ENCODE data around the gene SYT1.

SYT1 gene

DNA sequence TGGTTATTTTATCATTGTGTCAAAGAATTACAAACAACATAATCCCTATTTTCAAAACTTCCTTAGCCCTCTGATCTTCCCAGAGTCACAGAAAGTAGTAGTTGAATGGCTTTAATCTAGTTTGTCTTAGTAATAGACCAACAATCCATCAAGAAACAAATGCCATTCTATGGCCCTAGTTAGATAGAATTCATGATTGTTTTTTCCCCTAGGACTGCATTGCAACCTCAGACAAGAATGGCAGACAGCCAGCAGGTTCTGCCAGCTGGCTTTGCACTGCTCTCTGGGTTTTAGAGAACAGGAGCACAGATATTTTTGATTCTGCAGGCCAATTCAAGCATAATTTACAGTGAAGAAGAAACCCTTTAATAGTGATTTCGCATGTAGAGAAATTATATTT lies 33.8 kb downstream of the SYT1 start:
- DNase-seq: no peak

DNA sequence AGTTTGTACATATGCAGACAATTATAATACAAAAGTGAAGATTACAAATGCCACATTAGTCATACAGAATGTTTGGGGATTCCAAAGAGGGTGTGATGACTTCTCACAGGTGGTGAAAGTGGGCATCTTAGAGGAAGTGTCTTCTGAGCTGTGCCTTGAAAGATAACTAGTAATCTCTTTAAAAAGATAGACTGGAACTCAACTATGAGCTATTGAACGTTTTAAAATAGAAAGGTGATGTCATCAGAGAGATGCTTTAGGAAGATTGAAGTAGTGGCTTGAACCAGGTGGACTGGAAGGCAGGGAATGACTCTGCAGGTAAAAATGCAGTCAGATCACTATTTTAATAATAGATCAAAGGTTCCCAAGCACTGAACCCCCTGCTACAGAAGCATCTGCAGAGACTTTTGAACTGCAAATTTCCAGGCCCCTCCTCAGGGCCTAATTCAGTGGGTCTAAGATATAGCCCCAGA lies 50.3 kb downstream of the SYT1 start:
- DNase-seq: no peak

- no peak for DNase-seq
Measured at GRCh38 chr12:78916845-78917480, 52.4 kb downstream of the SYT1 start.

- DNase-seq: no peak
Measured at GRCh38 chr12:78917513-78917912, 52.9 kb downstream of the SYT1 start.

DNA sequence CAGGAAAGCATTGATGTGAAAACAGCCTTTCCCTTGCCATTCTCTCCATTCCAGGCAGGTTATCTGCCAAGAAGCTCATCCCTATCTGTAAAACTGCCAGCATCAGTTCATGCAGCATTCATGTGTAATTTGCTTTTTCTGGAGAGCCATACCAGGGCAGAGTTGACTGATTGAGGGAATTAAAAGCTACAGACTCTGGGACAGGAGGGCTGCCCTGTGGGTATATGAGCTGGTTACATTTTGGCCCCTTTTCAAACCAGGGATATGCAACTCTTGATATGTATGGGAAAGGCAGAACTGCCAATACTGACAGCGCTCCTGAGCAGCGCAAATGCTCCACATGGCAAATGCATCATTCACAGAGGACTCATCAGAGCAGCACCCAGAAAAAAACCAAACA lies 53.7 kb downstream of the SYT1 start:
- DNase-seq: no peak

DNA sequence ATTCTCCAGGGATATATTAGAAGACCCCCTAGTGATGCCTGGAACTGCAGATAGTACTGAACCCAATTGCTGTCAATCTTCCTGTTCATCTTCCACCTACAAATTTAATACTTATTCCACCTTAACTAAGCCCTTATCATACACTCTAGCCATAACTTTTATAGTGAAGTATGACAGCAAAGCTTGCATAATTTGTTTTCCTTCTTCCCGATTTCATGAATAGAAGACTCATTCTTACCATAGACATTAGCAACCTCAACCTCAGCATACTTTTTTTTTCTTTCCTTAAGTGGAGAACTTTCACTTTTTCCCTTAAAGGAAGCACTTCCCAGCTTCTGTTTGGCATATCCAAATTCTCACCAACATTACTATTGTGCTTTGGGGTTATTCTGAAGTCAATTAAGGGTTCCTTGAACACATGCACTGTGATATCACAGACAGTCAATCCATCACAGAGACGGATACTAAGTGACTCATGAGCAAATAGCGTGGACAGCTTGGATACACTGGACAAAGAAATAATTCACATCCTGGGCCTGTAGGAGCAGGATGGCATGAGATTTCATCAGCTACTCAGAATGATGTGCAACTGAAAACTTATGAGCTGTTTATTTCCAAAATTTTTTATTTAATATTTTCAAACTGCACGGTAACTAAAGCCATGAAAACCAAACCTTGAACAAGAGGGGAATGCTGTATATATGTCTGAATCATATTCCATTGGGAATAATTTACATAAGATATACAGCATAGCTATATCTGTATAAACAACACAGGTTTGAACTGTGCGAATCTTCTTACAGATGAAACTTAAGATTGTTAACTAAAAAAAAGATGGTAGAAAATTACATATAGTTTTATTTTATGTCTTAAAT lies 63.9 kb downstream of the SYT1 start:
- no peak for DNase-seq

- no peak for DNase-seq
Measured at GRCh38 chr12:78929075-78929418, 64.5 kb downstream of the SYT1 start.

- no peak for DNase-seq
Measured at GRCh38 chr12:78931466-78931990, 67.0 kb downstream of the SYT1 start.

DNA sequence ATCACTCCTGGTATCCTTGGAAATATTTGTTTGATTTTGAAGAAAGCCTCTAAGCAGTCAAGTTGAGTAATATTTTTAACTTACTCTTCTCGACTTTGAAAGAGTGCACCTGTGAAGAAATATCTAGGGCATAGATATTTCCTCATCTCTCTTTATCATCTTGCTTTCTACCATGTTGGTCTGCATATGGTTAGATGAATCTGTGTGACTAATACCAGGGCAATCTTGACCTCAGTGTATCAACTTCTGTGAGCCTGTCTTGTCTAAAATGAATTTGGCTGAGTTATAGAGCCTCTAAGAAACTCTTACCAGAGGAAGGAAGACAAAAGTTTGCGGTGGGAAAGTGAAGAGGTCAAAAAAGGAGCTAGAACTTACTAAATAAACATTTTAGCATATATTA lies 68.4 kb downstream of the SYT1 start:
- no peak for DNase-seq

DNA sequence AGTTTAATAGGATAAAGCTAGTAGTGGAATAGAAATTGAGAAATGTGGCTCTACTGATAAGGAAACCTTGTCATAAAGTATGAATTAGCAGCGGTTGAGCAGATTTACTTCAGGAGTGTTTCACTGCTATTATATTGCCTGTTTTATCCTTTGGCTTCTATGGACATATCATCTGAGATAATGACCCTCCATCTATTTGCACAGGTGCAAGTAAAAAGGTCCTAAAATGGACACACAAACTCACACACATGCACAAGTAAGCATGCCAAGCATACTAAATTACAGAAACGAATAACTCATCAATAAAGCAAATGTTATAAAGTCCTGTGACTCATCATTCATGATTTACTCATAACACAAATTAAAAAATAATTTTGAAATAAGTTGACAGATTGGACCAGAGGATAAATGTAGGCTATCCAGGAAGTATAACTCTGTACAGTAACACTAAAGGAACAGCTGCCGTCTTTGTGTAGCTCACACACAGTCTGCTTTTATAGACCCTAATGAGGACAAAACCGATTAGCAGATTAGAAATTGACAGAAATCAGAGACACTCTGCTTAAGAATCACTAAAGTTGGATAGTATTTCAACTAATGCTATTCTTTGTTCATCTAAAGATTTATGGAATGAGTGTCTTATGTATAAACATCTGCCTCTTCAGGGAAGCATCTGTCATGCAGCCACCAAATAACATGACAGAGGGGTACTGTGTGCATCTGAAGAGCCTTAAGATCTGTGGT lies 73.9 kb downstream of the SYT1 start:
- DNase-seq: no peak

GRCh38 chr12:78949532-78949931 lies 85.0 kb downstream of the SYT1 start:
- no peak for DNase-seq

GRCh38 chr12:78951803-78952551 lies 87.4 kb downstream of the SYT1 start:
- no peak for DNase-seq

GRCh38 chr12:78952552-78952929 lies 88.0 kb downstream of the SYT1 start:
- DNase-seq: no peak

DNA sequence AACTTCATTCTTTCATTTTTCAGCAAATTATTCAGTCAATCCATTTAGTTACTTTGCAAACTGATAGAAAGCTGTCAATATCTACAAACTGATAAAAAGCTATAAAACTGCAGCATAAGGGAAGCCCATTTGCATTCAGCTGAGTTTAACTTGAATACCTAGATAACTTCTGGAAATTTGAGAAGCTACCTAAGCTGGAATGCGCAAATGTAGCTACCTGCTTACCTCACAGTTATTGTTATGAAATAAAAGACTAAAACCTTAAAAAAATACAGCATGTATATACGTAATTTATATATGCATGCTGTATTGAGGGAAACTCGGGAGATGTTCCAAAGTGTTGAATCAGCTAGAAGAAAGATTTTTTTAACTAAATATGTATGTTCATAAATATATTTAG lies 94.4 kb downstream of the SYT1 start:
- no peak for DNase-seq

DNA sequence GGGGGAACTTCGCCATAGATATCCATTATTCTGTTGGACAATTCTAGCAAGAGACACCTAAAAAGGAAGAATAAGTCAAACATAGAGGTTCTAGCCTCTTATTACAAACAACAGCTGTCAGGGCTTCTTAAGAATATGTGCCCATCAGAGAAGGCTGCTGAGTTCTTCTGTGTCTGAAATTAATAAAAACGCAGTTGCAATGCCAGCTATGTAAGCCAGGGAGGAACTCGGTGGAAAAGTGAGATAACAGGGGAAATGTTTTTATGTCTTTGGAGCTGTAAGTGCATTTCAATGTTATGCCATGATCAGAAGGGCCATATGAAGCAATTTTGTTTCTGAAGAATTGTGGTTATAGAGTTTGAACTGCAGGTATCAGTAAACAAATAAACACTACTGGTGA lies 95.0 kb downstream of the SYT1 start:
- no peak for DNase-seq

DNA sequence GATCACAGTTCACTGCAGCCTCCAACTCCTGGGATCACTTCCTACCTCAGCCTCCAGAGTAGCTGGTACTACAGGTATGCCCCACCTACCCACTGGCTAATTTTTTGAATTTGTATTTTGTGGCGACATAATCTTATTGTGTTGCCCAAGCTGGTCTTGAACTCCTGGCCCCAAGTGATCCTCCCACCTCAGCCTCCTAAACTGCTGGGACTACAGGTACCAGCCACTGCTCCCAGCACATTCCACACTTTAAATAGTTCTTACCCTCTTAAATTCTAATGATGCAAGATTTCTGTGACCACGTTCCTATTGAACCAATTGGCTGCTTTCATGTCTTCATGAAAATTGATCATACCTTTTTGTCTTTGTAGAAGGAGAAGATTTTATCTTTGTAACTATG lies 96.6 kb downstream of the SYT1 start:
- no peak for DNase-seq

- no peak for DNase-seq
Measured at GRCh38 chr12:78963439-78964227, 99.1 kb downstream of the SYT1 start.

GRCh38 chr12:78964521-78964920 lies 99.9 kb downstream of the SYT1 start:
- no peak for DNase-seq

DNA sequence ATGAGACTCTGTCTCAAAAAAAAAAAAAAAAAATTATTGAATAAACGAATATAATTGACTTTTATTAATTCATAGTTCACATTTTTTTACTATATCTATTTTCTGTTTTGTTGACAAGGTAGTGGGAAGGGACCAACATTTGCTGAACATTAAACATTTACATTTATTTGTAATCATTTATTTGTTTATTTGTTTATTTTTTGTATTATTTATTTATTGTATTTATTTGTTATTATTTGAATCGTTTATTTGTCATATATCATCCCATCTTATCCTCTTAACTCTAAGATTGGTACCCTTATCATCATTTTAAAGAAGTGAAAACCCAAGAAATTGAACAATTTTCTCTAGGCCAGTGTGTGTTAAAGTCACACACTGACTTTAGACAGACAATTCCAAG lies 101.5 kb downstream of the SYT1 start:
- DNase-seq: no peak

- DNase-seq: no peak
Measured at GRCh38 chr12:78966926-78967325, 102.4 kb downstream of the SYT1 start.

- DNase-seq: no peak
Measured at GRCh38 chr12:78968226-78968625, 103.7 kb downstream of the SYT1 start.

- no peak for DNase-seq
Measured at GRCh38 chr12:78970041-78970440, 105.5 kb downstream of the SYT1 start.
